ENCODE data around the gene BTNL9.
"Not testable (repeated sequence)": the region's sequence is repeated elsewhere in the genome, so short reads cannot be mapped to it uniquely, and the experiment has no call there.

Gene BTNL9

DNA sequence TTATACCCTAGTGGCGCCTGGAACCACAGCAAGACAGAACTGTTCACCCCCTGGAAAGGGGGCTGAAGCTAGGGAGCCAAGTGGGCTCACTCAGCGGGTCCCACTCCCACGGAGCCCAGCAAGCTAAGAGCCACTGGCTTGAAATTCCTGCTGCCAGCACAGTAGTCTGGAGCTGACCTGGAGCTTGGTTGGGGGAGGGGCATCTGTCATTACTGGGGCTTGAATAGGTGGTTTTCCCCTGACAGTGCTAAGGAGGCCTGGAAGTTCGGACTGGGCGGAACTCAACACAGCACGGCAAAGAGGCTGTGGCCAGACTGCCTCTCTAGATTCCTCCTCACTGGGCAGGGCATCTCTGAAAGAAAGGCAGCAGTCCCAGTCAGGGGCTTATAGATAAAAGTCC lies 31.9 kb upstream of the BTNL9 start:
- H3K9ac ChIP-seq (ENCODE audit: low read length), result no peak overlapping the region
- no peaks in the 10 kb centered on the region for H3K9me3 ChIP-seq (ENCODE audit: insufficient read depth, low read length)
- no peaks in the 10 kb centered on the region for H3K36me3 ChIP-seq (replicated peaks; ENCODE audit: low read depth, low read length)
- H3K4me1 ChIP-seq (ENCODE audit: low read length), result no peaks in the 10 kb centered on the region
- no peak overlapping the region for H3K4me3 ChIP-seq (ENCODE audit: low read length)
- no peak overlapping the region for H3K4me2 ChIP-seq (ENCODE audit: low read length)
- no peak overlapping the region for H2AFZ ChIP-seq (ENCODE audit: low read depth, low read length)
- H3K27me3 ChIP-seq (ENCODE audit: low read depth, low read length), result peaks cover 3% of the 10 kb centered on the region; the same call in 1 of the 2 replicates
- TF ChIP-seq, protein P1, sequence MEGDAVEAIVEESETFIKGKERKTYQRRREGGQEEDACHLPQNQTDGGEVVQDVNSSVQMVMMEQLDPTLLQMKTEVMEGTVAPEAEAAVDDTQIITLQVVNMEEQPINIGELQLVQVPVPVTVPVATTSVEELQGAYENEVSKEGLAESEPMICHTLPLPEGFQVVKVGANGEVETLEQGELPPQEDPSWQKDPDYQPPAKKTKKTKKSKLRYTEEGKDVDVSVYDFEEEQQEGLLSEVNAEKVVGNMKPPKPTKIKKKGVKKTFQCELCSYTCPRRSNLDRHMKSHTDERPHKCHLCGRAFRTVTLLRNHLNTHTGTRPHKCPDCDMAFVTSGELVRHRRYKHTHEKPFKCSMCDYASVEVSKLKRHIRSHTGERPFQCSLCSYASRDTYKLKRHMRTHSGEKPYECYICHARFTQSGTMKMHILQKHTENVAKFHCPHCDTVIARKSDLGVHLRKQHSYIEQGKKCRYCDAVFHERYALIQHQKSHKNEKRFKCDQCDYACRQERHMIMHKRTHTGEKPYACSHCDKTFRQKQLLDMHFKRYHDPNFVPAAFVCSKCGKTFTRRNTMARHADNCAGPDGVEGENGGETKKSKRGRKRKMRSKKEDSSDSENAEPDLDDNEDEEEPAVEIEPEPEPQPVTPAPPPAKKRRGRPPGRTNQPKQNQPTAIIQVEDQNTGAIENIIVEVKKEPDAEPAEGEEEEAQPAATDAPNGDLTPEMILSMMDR (IDR thresholded peaks at IDR 0.05; ENCODE audit: low read depth, low read length), result no peak
- no peak for TF ChIP-seq EZH2phosphoT487 (IDR thresholded peaks at IDR 0.05; ENCODE audit: low read depth)
- H3K27ac ChIP-seq (ENCODE audit: low read length), result no peak overlapping the region
- no peaks in the 10 kb centered on the region for H4K20me1 ChIP-seq (ENCODE audit: insufficient read depth, low read length)
- H3K79me2 ChIP-seq (ENCODE audit: low read length), result no peaks in the 10 kb centered on the region

DNA sequence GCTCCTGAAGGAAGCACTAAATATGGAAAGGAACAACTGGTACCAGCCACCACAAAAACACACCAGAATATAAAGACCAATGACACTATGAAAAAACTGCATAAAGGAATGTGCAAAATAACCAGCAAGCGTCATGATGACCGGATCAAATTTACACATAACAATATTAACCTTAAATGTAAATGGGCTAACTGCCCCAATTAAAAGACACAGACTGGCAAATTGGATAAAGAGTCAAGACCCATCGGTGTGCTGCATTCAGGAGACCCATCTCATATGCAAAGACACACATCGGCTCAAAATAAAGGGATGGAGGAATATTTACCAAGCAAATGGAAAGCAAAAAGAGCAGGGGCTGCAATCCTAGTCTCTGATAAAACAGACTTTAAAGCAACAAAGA lies 30.0 kb upstream of the BTNL9 start:
- H3K4me2 ChIP-seq (ENCODE audit: low read length); H3K36me3 ChIP-seq (replicated peaks; ENCODE audit: low read depth, low read length); H3K79me2 ChIP-seq (ENCODE audit: low read length); H3K4me3 ChIP-seq (ENCODE audit: low read length); H2AFZ ChIP-seq (ENCODE audit: low read depth, low read length); H3K4me1 ChIP-seq (ENCODE audit: low read length); H3K27ac ChIP-seq (ENCODE audit: low read length); H3K9ac ChIP-seq (ENCODE audit: low read length); H4K20me1 ChIP-seq (ENCODE audit: insufficient read depth, low read length); H3K27me3 ChIP-seq (ENCODE audit: low read depth, low read length); H3K9me3 ChIP-seq (ENCODE audit: insufficient read depth, low read length): not testable (repeated sequence)

DNA sequence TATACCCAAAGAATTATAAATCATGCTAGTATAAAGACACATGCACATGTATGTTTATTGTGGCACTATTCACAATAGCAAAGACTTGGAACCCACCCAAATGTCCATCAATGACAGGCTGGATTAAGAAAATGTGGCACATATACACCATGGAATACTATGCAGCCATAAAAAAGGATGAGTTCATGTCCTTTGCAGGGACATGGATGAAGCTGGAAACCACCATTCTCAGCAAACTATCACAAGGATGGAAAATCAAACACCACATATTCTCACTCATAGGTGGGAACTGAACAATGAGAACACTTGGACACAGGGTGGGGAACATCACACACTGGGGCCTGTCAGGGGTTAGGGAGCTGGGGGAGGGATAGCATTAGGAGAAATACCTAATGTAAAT lies 25.4 kb upstream of the BTNL9 start:
- not testable (repeated sequence) for H3K4me2 ChIP-seq (ENCODE audit: low read length); H3K27me3 ChIP-seq (ENCODE audit: low read depth, low read length); H3K79me2 ChIP-seq (ENCODE audit: low read length); H3K9me3 ChIP-seq (ENCODE audit: insufficient read depth, low read length); H3K4me3 ChIP-seq (ENCODE audit: low read length); H3K27ac ChIP-seq (ENCODE audit: low read length); H3K4me1 ChIP-seq (ENCODE audit: low read length); H3K9ac ChIP-seq (ENCODE audit: low read length); H4K20me1 ChIP-seq (ENCODE audit: insufficient read depth, low read length); H2AFZ ChIP-seq (ENCODE audit: low read depth, low read length); H3K36me3 ChIP-seq (replicated peaks; ENCODE audit: low read depth, low read length)

DNA sequence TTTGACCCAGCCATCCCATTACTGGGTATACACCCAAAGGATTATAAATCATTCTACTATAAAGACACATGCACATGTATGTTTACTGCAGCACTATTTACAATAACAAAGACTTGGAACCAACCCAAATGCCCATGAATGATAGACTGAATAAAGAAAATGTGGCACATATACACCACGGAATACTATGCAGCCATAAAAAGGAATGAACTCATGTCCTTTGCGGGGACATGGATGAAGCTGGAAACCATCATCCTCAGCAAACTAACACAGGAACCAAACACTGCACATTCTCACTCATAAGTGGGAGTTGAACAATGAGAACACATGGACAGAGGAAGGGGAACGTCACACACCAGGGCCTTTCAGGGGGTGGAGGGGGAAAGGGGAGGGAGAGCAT lies 22.6 kb upstream of the BTNL9 start:
- H2AFZ ChIP-seq (ENCODE audit: low read depth, low read length); H3K36me3 ChIP-seq (replicated peaks; ENCODE audit: low read depth, low read length); H3K9me3 ChIP-seq (ENCODE audit: insufficient read depth, low read length); H3K4me2 ChIP-seq (ENCODE audit: low read length); H4K20me1 ChIP-seq (ENCODE audit: insufficient read depth, low read length); H3K4me3 ChIP-seq (ENCODE audit: low read length); H3K27me3 ChIP-seq (ENCODE audit: low read depth, low read length); H3K4me1 ChIP-seq (ENCODE audit: low read length); H3K9ac ChIP-seq (ENCODE audit: low read length); H3K27ac ChIP-seq (ENCODE audit: low read length); H3K79me2 ChIP-seq (ENCODE audit: low read length): not testable (repeated sequence)

DNA sequence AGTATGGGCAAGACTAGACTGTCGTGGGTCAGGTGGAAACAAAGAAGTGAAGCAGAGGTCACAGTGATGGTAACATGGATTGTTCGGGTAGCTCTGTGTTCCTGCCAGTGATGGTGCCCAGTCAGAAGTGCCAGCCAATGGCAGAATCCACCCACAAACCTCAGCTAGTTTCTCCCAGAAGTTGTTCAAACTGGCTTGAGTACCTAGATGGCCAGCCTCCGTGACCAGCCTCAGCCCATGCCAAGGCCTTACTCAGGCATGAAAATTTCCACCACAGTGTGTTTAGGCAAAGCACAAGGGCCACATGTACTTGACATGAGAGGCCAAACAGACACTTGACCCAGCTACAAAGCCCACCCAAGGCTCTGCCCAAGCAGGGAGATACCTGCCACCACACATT lies 19.4 kb upstream of the BTNL9 start:
- H3K27me3 ChIP-seq (ENCODE audit: low read depth, low read length), result no peaks in the 10 kb centered on the region; the same call in 1 of the 2 replicates
- no peak overlapping the region for H3K9ac ChIP-seq (ENCODE audit: low read length)
- no peaks in the 10 kb centered on the region for H3K36me3 ChIP-seq (replicated peaks; ENCODE audit: low read depth, low read length)
- no peaks in the 10 kb centered on the region for H4K20me1 ChIP-seq (ENCODE audit: insufficient read depth, low read length)
- peaks cover 12% of the 10 kb centered on the region for H3K9me3 ChIP-seq (ENCODE audit: insufficient read depth, low read length)
- no peak overlapping the region for H3K4me3 ChIP-seq (ENCODE audit: low read length)
- TF ChIP-seq, protein P1 (IDR thresholded peaks at IDR 0.05; ENCODE audit: low read depth, low read length), result no peak
- H3K27ac ChIP-seq (ENCODE audit: low read length), result no peak overlapping the region
- H3K79me2 ChIP-seq (ENCODE audit: low read length), result no peaks in the 10 kb centered on the region
- H3K4me2 ChIP-seq (ENCODE audit: low read length), result no peak overlapping the region
- no peak overlapping the region for H2AFZ ChIP-seq (ENCODE audit: low read depth, low read length)
- H3K4me1 ChIP-seq (ENCODE audit: low read length), result no peaks in the 10 kb centered on the region

All from OCI-LY3 (cell line).